Cardiac muscle cell (in vitro differentiated cells and primary cell): ENCODE results near the gene HK2. TPM values are rescaled to one million over a fixed set of nuclear protein-coding genes. Genes with fewer than 3 reads are reported as not detected.

ENCODE experiments used
- DNase-seq, 2 donors: peaks; one replicate each; pipeline versions ENCODE4 v3.0.0 to v3.0.0-alpha.2; 2010 to 2017; ENCODE audit warnings: low read depth in 1 of 2, low spot score in 1 of 2
- H3K27ac ChIP-seq: fragments of 200-600 bp; sonication (generic); 2 replicates; pipeline ENCODE4 v1.5.1; 2016
- H3K27me3 ChIP-seq: fragments of 200-600 bp; sonication (generic); 2 replicates; pipeline ENCODE4 v1.6.0; 2016; ENCODE audit warnings: control low read depth
- H3K36me3 ChIP-seq: fragments of 200-600 bp; sonication (generic); 2 replicates; pipeline ENCODE4 v1.5.1; 2016; ENCODE audit warnings: control low read depth
- H3K4me1 ChIP-seq: fragments of 200-600 bp; sonication (generic); 2 replicates; pipeline ENCODE4 v1.8.1; 2017; ENCODE audit warnings: low read depth, mild to moderate bottlenecking, mixed run types
- H3K4me3 ChIP-seq: fragments of 200-600 bp; sonication (generic); 2 replicates; pipeline ENCODE4 v1.5.1; 2016; ENCODE audit warnings: mild to moderate bottlenecking
- H3K9me3 ChIP-seq: fragments of 200-600 bp; sonication (generic); 2 replicates; pipeline ENCODE4 v1.5.1; 2017; ENCODE audit warnings: low read depth, mild to moderate bottlenecking, control low read depth
- CTCF ChIP-seq: IDR thresholded peaks from 2 replicates; pipeline ENCODE4 v1.5.1; 2012; ENCODE audit warnings: low read depth, mild to moderate bottlenecking, low read length
- polyA plus RNA-seq: library from polyadenylated mRNA; unstranded; fragments of >200 nt; fragmentation: Nextera tagmentation; extraction: Ambion mirVana; gene quantifications from 2 replicates; pipeline ENCODE4 v1.2.1, GENCODE V29; 2016
- total RNA-seq: library from RNA; depleted of rRNA; stranded (reverse); fragments of >200 nt; gene quantifications from 2 replicates; pipeline ENCODE4 v1.2.3, GENCODE V29; 2016

HK2 gene
- total and polyA plus RNA-seq, 2 experiments from 2014 or later, result 77.3 to 127 TPM

- Histone ChIP-seq H3K9me3 (no peaks in the 10 kb centered on the region), H3K27ac (no peak overlapping the region), H3K36me3 (no peaks in the 10 kb centered on the region), H3K4me3 (no peak overlapping the region), H3K27me3 (no peaks in the 10 kb centered on the region), H3K4me1 (peaks cover 21% of the 10 kb centered on the region)
- DNase-seq, result no peak
- TF ChIP-seq CTCF, result no peak
These were observed 14.2 kb upstream of the HK2 start for GRCh38 chr2:74819702-74820101.

- Histone ChIP-seq H3K9me3 (no peaks in the 10 kb centered on the region), H3K27ac (no peak overlapping the region), H3K27me3 (no peaks in the 10 kb centered on the region), H3K4me1 (peaks cover 17% of the 10 kb centered on the region), H3K4me3 (no peak overlapping the region), H3K36me3 (no peaks in the 10 kb centered on the region)
- TF ChIP-seq CTCF, result no peak
- DNase-seq, result peak in 1 of 2 donors; percentile 72
These were observed 12.5 kb upstream of the HK2 start for GRCh38 chr2:74821177-74822126.

- Histone ChIP-seq H3K4me1 (peaks cover 6% of the 10 kb centered on the region), H3K36me3 (no peaks in the 10 kb centered on the region), H3K4me3 (no peak overlapping the region), H3K27ac (no peak overlapping the region), H3K27me3 (no peaks in the 10 kb centered on the region), H3K9me3 (no peaks in the 10 kb centered on the region)
- DNase-seq, result no peak
- no peak for TF ChIP-seq CTCF
These were observed 11.0 kb upstream of the HK2 start for GRCh38 chr2:74822771-74823566.

- H3K36me3 ChIP-seq, result no peaks in the 10 kb centered on the region
- no peaks in the 10 kb centered on the region for H3K9me3 ChIP-seq
- H3K4me3 ChIP-seq, result no peak overlapping the region
- peaks cover 6% of the 10 kb centered on the region for H3K4me1 ChIP-seq
- DNase-seq, result no peak
- H3K27ac ChIP-seq, result no peak overlapping the region
- H3K27me3 ChIP-seq, result no peaks in the 10 kb centered on the region
- TF ChIP-seq CTCF, result no peak
These were observed 9.2 kb upstream of the HK2 start for GRCh38 chr2:74824679-74825078.

DNA sequence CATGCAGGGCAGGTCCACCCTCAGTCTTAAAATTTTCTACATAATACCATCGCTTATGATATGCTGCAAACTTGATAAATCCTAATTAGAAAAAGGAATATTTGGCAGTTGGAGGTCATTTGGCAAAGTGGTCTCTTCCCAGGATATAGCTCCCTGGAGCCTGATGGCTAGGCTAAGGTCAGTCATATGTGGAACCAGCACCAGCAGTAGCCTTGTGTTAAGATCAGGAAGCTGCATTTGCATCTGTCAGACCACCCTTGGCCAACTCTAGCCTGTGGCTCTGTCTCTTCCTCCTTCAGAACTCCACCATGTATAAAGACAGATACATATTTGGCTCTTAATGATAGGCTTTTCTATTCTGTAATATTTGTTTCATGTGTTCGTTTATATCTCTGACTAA is 5.4 kb upstream of the HK2 start:
- DNase-seq, result no peak
- no peaks in the 10 kb centered on the region for H3K27me3 ChIP-seq
- no peak overlapping the region for H3K4me3 ChIP-seq
- H3K36me3 ChIP-seq, result no peaks in the 10 kb centered on the region
- H3K9me3 ChIP-seq, result no peaks in the 10 kb centered on the region
- H3K27ac ChIP-seq, result no peak overlapping the region
- TF ChIP-seq CTCF, result no peak
- H3K4me1 ChIP-seq, result peaks cover 3% of the 10 kb centered on the region
